Epithelial cell of proximal tubule (primary cell): ENCODE results near the gene B3GALT5. TPM values are rescaled to one million over a fixed set of nuclear protein-coding genes. Genes with fewer than 3 reads are reported as not detected.
A peak's percentile ranks its signal among the peaks of the same experiment; 100 is the strongest.

ENCODE experiments used
- DNase-seq: peaks from one replicate; pipeline ENCODE4 v3.0.0-alpha.2; 2011; ENCODE audit warnings: low read depth
- H3K4me3 ChIP-seq: 2 replicates; pipeline ENCODE4 v1.5.1; 2011; ENCODE audit warnings: low read depth, mild to moderate bottlenecking, low read length
- CTCF ChIP-seq: conservative IDR thresholded peaks from 2 replicates; pipeline ENCODE4 v1.5.1; 2012; ENCODE audit warnings: low read depth, mild to moderate bottlenecking, low read length
- total RNA-seq: library from RNA; depleted of rRNA; stranded (reverse); fragments of >200 nt; gene quantifications from 2 replicates; pipeline ENCODE4 v1.2.3, GENCODE V29; 2015

Gene B3GALT5
- total RNA-seq, 1 donor from 2014 or later, result 3.6 TPM

DNA sequence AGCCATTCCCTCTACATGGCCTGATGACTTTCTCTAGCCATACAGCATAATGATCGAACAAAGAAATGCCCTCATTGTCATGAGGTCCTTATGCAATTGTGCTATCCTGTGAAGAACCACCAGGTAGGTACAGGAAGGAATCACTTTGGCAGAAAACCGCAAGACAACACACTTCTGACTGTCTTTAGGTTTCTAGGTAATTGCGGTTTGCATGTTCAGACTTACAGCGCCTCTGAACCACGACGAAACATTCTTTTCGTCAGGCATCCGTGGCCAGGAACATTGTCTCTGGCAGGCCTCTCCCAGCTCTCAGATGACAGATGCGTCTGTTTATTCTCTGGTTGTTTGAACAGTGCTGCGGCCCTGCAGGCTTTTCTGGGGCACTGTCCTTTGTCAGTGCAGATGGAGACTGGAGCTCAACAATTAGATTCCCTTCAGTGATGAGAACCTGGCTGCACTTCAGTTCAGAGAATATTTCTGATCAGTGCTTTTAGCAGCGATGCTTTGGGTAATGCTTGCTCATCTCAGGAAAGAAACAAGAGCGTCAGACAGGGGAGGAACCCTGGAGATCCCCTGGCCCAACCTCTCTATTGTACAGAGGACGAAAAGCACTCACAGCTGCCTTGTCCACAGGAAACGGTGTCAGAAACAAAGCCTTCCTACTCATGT is 63.4 kb downstream of the B3GALT5 start:
- no peak for TF ChIP-seq CTCF
- peak; percentile 95 for DNase-seq
- H3K4me3 ChIP-seq, result peak overlapping the region; percentile 4

- no peak overlapping the region for H3K4me3 ChIP-seq
- no peak for TF ChIP-seq CTCF
- DNase-seq, result no peak
Observed at GRCh38 chr21:39680216-39680615, 67.5 kb downstream of the B3GALT5 start.

GRCh38 chr21:39681257-39681656 is 68.5 kb downstream of the B3GALT5 start:
- H3K4me3 ChIP-seq, result no peak overlapping the region
- no peak for TF ChIP-seq CTCF
- DNase-seq, result no peak

DNA sequence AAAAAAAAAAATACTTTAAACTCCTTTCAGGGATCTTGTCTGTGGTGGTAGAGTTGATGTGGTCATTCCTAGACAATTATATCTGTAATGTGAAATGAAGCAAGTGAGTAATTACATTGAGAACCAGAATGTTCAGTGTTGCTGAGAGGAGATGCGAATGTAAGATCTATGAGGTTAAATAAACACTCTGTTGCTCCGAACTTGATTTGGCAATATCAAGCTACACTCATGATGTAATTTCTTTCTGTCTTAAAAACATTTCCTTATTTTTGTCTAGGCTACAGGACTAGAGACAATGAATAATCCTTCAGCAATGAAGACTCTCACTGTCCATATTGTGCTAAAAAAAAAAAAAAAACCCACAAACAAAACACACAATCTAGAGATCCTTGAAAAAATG is 69.1 kb downstream of the B3GALT5 start:
- no peak for TF ChIP-seq CTCF
- no peak overlapping the region for H3K4me3 ChIP-seq
- DNase-seq, result peak; percentile 52

DNA sequence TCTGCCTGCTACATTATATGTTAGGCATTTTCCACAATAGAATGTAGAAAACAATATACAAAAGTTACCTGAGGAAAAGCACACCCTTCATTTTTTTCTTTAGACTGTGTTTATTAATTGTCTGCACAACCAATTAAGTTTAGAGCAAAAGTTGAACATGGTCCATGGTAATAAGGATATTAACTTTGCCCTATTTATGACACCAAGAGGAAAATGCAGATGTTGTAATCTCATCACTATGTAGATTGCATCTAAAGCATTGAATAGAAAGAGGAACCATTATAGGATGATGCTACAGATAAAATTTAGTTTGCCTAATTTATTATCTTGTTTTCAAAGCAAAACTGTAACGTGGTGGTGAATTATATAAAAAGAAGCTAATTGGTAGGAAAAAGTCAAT is 72.5 kb downstream of the B3GALT5 start:
- H3K4me3 ChIP-seq, result no peak overlapping the region
- TF ChIP-seq CTCF, result no peak
- no peak for DNase-seq

- H3K4me3 ChIP-seq, result no peak overlapping the region
- no peak for DNase-seq
- TF ChIP-seq CTCF, result no peak
Observed at GRCh38 chr21:39685991-39686390, 73.3 kb downstream of the B3GALT5 start.

- no peak for TF ChIP-seq CTCF
- H3K4me3 ChIP-seq, result no peak overlapping the region
- no peak for DNase-seq
Observed at GRCh38 chr21:39686646-39687468, 74.1 kb downstream of the B3GALT5 start.
